H1 (cell line): ENCODE results near the gene ASCL1. TPM values are rescaled to one million over a fixed set of nuclear protein-coding genes. Genes with fewer than 3 reads are reported as not detected.

Experiments used
- CTCF ChIA-PET: fragments of 300-600 bp; sonication (Branson Sonifier 250); formaldehyde crosslinking; loops from one replicate; lab custom pipeline; 2021; ENCODE audit not compliant: partially characterized antibody; lab: Charles Lee
- POLR2A ChIA-PET: fragments of 300-600 bp; sonication (Branson Sonifier 250); formaldehyde crosslinking; loops from one replicate; lab custom pipeline; 2021; ENCODE audit warnings: inconsistent platforms; ENCODE audit not compliant: partially characterized antibody; lab: Charles Lee
- DNase-seq, 2 experiments: peaks; one replicate each; pipeline versions ENCODE4 v3.0.0 to v3.0.0-alpha.2; 2010 to 2022; ENCODE audit warnings: low spot score in 2 of 2, low read depth in 1 of 2, mixed read lengths in 1 of 2
- FAIRE-seq: peaks from 2 replicates; lab custom pipeline; 2011; peaks lifted over from hg19 to GRCh38; lab: Jason Lieb, UNC
- H2AFZ ChIP-seq: 2 replicates; pipeline ENCODE4 v1.8.1; 2012; ENCODE audit warnings: low read length, inconsistent platforms
- H2AK5ac ChIP-seq: 2 replicates; pipeline ENCODE4 v1.6.1; 2013; ENCODE audit warnings: low read depth, low read length
- H2BK120ac ChIP-seq: replicated peaks from 2 replicates; pipeline ENCODE3; 2013; ENCODE audit warnings: low read depth, low read length, inconsistent platforms
- H2BK12ac ChIP-seq: 2 replicates; pipeline ENCODE4 v1.6.1; 2013; ENCODE audit warnings: low read depth, low read length
- H2BK15ac ChIP-seq: 2 replicates; pipeline ENCODE4 v1.6.1; 2013; ENCODE audit warnings: low read length
- H2BK20ac ChIP-seq: 2 replicates; pipeline ENCODE4 v1.6.1; 2013; ENCODE audit warnings: low read length
- H2BK5ac ChIP-seq: 2 replicates; pipeline ENCODE4 v1.6.1; 2013; ENCODE audit warnings: low read depth, low read length
- H3K14ac ChIP-seq: 2 replicates; pipeline ENCODE4 v1.6.1; 2013; ENCODE audit warnings: inconsistent platforms; ENCODE audit not compliant: insufficient read length
- H3K18ac ChIP-seq: 2 replicates; pipeline ENCODE4 v1.6.1; 2013; ENCODE audit warnings: low read length; ENCODE audit errors: extremely low read depth
- H3K23ac ChIP-seq: 2 replicates; pipeline ENCODE4 v1.6.1; 2013; ENCODE audit warnings: inconsistent platforms; ENCODE audit not compliant: insufficient read length
- H3K23me2 ChIP-seq: 2 replicates; pipeline ENCODE4 v1.6.1; 2013; ENCODE audit warnings: low read depth, low read length
- H3K27ac ChIP-seq: 2 replicates; pipeline ENCODE4 v1.6.1; 2011; ENCODE audit warnings: low read depth, low read length, inconsistent platforms
- H3K27me3 ChIP-seq, 4 experiments: replicated peaks in 1 of 4; 1 replicate in 1 of 4; 2 replicates in 3 of 4; pipeline versions ENCODE4 v1.6.1 to v1.8.1; 2011 to 2013; ENCODE audit warnings: low read length in 3 of 4, mild to moderate bottlenecking in 3 of 4, inconsistent platforms in 2 of 4, mixed read lengths in 2 of 4, moderate library complexity in 1 of 4; ENCODE audit not compliant: control insufficient read depth in 3 of 4, insufficient read depth in 3 of 4; ENCODE audit errors: extremely low read depth in 1 of 4
- H3K36me3 ChIP-seq, 4 experiments: 2 replicates each; pipeline versions ENCODE4 v1.6.1 to v1.8.1; 2011 to 2013; ENCODE audit warnings: mild to moderate bottlenecking in 4 of 4, low read length in 3 of 4, moderate library complexity in 2 of 4, control low read depth in 1 of 4, inconsistent platforms in 1 of 4; ENCODE audit not compliant: insufficient read depth in 4 of 4, control insufficient read depth in 2 of 4
- H3K4ac ChIP-seq: replicated peaks from 2 replicates; pipeline ENCODE3; 2013; ENCODE audit warnings: low read length, low read depth, mixed read lengths, inconsistent platforms; ENCODE audit not compliant: insufficient read length
- H3K4me1 ChIP-seq, 4 experiments: replicated peaks in 1 of 4; 1 replicate in 1 of 4; 2 replicates in 3 of 4; pipeline versions ENCODE4 v1.6.1 to v1.8.1; 2011 to 2013; ENCODE audit warnings: low read length in 3 of 4, inconsistent platforms in 2 of 4, mixed read lengths in 1 of 4; ENCODE audit not compliant: insufficient read depth in 4 of 4, control insufficient read depth in 3 of 4
- H3K4me2 ChIP-seq, 2 experiments: 2 replicates each; pipeline versions ENCODE4 v1.6.1 to v1.8.1; 2011 to 2013; ENCODE audit warnings: low read depth in 2 of 2, low read length in 2 of 2, control low read depth in 1 of 2, inconsistent platforms in 1 of 2, mild to moderate bottlenecking in 1 of 2; ENCODE audit not compliant: insufficient read depth in 1 of 2
- H3K4me3 ChIP-seq, 4 experiments: fragments of 200-600, 300-600 bp in 1 of 4; sonication (generic), shearing (Covaris generic), sonication (Bioruptor Twin) in 1 of 4; 2 replicates each; pipeline versions ENCODE4 v1.5.1 to v1.8.1; 2011 to 2016; ENCODE audit warnings: low read length in 4 of 4, low read depth in 3 of 4, control low read depth in 2 of 4, inconsistent platforms in 2 of 4, mild to moderate bottlenecking in 2 of 4, mixed read lengths in 1 of 4, moderate library complexity in 1 of 4; ENCODE audit not compliant: insufficient read depth in 2 of 4; ENCODE audit errors: extremely low read depth in 1 of 4
- H3K56ac ChIP-seq: replicated peaks from 2 replicates; pipeline ENCODE3; 2013; ENCODE audit warnings: low read depth, mild to moderate bottlenecking, mixed read lengths, low read length, inconsistent platforms; ENCODE audit not compliant: insufficient read length
- H3K79me1 ChIP-seq: 2 replicates; pipeline ENCODE4 v1.6.1; 2013; ENCODE audit warnings: low read depth, low read length, control low read depth
- H3K79me2 ChIP-seq, 2 experiments: 2 replicates each; pipeline versions ENCODE4 v1.6.1 to v1.8.1; 2012 to 2013; ENCODE audit warnings: low read length in 2 of 2, mild to moderate bottlenecking in 2 of 2, inconsistent platforms in 1 of 2; ENCODE audit not compliant: insufficient read depth in 2 of 2, control insufficient read depth in 1 of 2
- H3K9ac ChIP-seq, 4 experiments: replicated peaks in 1 of 4; 1 replicate in 1 of 4; 2 replicates in 3 of 4; pipeline versions ENCODE4 v1.6.1 to v1.8.1; 2011 to 2013; ENCODE audit warnings: low read depth in 3 of 4, low read length in 3 of 4, control low read depth in 2 of 4, mild to moderate bottlenecking in 2 of 4, moderate library complexity in 2 of 4, inconsistent platforms in 1 of 4; ENCODE audit errors: extremely low read depth in 1 of 4
- H3K9me3 ChIP-seq, 2 experiments: 2 replicates each; pipeline versions ENCODE4 v1.6.1 to v1.8.1; 2012 to 2013; ENCODE audit warnings: mild to moderate bottlenecking in 2 of 2, moderate library complexity in 2 of 2, control low read depth in 1 of 2, inconsistent platforms in 1 of 2, low read depth in 1 of 2, low read length in 1 of 2, mixed read lengths in 1 of 2; ENCODE audit not compliant: insufficient read depth in 2 of 2
- H4K20me1 ChIP-seq, 2 experiments: replicated peaks in 1 of 2; 2 replicates each; pipeline versions ENCODE3 to v1.8.1; 2011 to 2013; ENCODE audit warnings: inconsistent platforms in 2 of 2, low read length in 2 of 2, mild to moderate bottlenecking in 1 of 2; ENCODE audit not compliant: insufficient read depth in 2 of 2, control insufficient read depth in 1 of 2
- H4K5ac ChIP-seq: 2 replicates; pipeline ENCODE4 v1.6.1; 2013; ENCODE audit warnings: low read length, low read depth, mixed read lengths, inconsistent platforms; ENCODE audit not compliant: insufficient read length
- H4K8ac ChIP-seq: 2 replicates; pipeline ENCODE4 v1.8.0; 2013; ENCODE audit warnings: mild to moderate bottlenecking, moderate library complexity, low read length, inconsistent platforms; ENCODE audit not compliant: insufficient read depth; ENCODE audit errors: extremely low read depth
- H4K91ac ChIP-seq: replicated peaks from 2 replicates; pipeline ENCODE3; 2013; ENCODE audit warnings: low read length, mixed read lengths, inconsistent platforms; ENCODE audit not compliant: insufficient read length
- TEAD4 ChIP-seq: IDR thresholded peaks from 2 replicates; pipeline ENCODE4 v1.6.1; 2012; ENCODE audit warnings: low read depth, low read length, inconsistent platforms, mixed read lengths
- WGBS, 2 experiments: shearing (Covaris generic) in 1 of 2; methylation state at CpG; one replicate each; pipeline versions ENCODE4 v1.1.6 to v1.1.7; 2013 to 2015; ENCODE audit warnings: low lambda C conversion rate in 2 of 2, mixed read lengths in 2 of 2, inconsistent platforms in 1 of 2, low coverage in 1 of 2, missing lambda C conversion rate in 1 of 2; ENCODE audit not compliant: insufficient replicate concordance in 2 of 2, insufficient coverage in 1 of 2, insufficient read length in 1 of 2; ENCODE audit errors: extremely low coverage in 1 of 2, missing lambda C conversion rate in 1 of 2; 5-methylcytosine and 5-hydroxymethylcytosine counted together
- polyA plus RNA-seq, 7 experiments: library from polyadenylated mRNA; depleted of rRNA in 3 of 7; stranded (reverse) in 5 of 7; unstranded in 2 of 7; fragments of >200 nt in 5 of 7; fragments of 200-250 nt in 2 of 7; gene quantifications; 1 replicate in 5 of 7; 2 replicates in 1 of 7; 4 replicates in 1 of 7; pipeline versions ENCODE4 v1.2.1 to v1.2.3, GENCODE V29; 2011 to 2013; ENCODE audit warnings: missing spikeins in 2 of 7, mixed read lengths in 2 of 7
- total RNA-seq: library from RNA; stranded (reverse); fragmentation: NEBNext Ultra II Directional; extraction: Animal tissue kit (Norgen Biotek cat#: 25700); gene quantifications from 2 replicates; pipeline ENCODE4 v1.2.1, GENCODE V29; 2021

The ASCL1 gene
- total and polyA plus RNA-seq, 2 of the 8 experiments (the other 6 are each of a cell fraction or from before 2014, with no cell fraction given), result 0.12 TPM; not detected in 1

DNA sequence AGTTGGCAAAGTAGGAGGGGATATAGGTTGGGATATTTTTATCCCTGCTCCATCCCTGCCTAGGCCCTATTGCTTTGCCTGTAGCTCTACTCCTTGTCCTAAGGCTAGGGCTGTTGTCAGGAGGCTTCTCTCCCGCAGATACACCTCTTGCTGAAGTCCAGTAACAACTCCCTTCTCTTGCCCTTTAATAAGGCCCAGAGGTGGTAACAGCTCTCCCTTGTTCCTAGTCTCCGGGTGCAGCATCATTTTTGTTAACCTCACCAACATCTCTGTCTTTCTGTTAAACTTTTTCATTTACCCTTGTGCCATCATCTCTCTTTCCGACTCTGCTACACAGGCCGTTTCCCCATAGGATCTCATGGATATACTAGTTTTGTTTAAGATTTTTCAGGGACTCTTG is 6.3 kb downstream of the ASCL1 start:
- no peak overlapping the region for H3K4ac ChIP-seq
- 70% methylated on average over 4 of the region's 4 CpGs; no CpG with 5 or more reads in 1 of the 2 experiments for WGBS, 2 experiments
- H3K79me1 ChIP-seq, result no peaks in the 10 kb centered on the region
- CTCF ChIA-PET, result interaction anchor here (0.7 to 5.6 kb wide), 4 partner anchors 11 to 710 kb away, joined by 3 to 37 read pairs (median 15); no protein-coding TSS in a partner anchor
- no peak overlapping the region for H3K9ac ChIP-seq
- H4K5ac ChIP-seq, result no peak overlapping the region
- H2AK5ac ChIP-seq, result no peak overlapping the region
- H3K4me2 ChIP-seq, result no peak overlapping the region; a peak in 1 of 4 replicates
- no peak overlapping the region for H3K4me3 ChIP-seq
- DNase-seq, result no peak
- POLR2A ChIA-PET, result no interaction called here
- H2BK5ac ChIP-seq, result no peak overlapping the region
- H4K91ac ChIP-seq, result no peak overlapping the region
- no peak for FAIRE-seq
- H3K79me2 ChIP-seq, result no peaks in the 10 kb centered on the region
- H3K9me3 ChIP-seq, result peaks cover 8 to 12% of the 10 kb centered on the region in 2 experiments; a peak in 3 of 4 replicates
- no peak overlapping the region for H2BK15ac ChIP-seq
- no peak overlapping the region for H2BK12ac ChIP-seq
- H3K27ac ChIP-seq, result no peak overlapping the region
- H3K36me3 ChIP-seq, result peaks cover 0 to 7% (median 0%) of the 10 kb centered on the region in 4 experiments; a peak in 1 of 8 replicates
- peaks cover 12 to 34% of the 10 kb centered on the region in 2 experiments for H4K20me1 ChIP-seq
- H3K18ac ChIP-seq, result no peak overlapping the region
- peaks cover under 1 to 16% (median 8%) of the 10 kb centered on the region in 4 experiments; a peak in 5 of 7 replicates for H3K4me1 ChIP-seq
- H3K23ac ChIP-seq, result no peak overlapping the region
- H4K8ac ChIP-seq, result no peak overlapping the region
- H2AFZ ChIP-seq, result no peak overlapping the region
- H2BK120ac ChIP-seq, result no peak overlapping the region
- H2BK20ac ChIP-seq, result no peak overlapping the region
- H3K56ac ChIP-seq, result no peak overlapping the region
- no peak overlapping the region for H3K14ac ChIP-seq
- H3K27me3 ChIP-seq, result peaks cover 72 to 96% (median 92%) of the 10 kb centered on the region in 4 experiments
- peaks cover 13% of the 10 kb centered on the region for H3K23me2 ChIP-seq
- TF ChIP-seq TEAD4, result no peak
